ENCODE data around the gene PHF21A.
"Not testable (repeated sequence)": the region's sequence is repeated elsewhere in the genome, so short reads cannot be mapped to it uniquely, and the experiment has no call there.

Gene PHF21A

DNA sequence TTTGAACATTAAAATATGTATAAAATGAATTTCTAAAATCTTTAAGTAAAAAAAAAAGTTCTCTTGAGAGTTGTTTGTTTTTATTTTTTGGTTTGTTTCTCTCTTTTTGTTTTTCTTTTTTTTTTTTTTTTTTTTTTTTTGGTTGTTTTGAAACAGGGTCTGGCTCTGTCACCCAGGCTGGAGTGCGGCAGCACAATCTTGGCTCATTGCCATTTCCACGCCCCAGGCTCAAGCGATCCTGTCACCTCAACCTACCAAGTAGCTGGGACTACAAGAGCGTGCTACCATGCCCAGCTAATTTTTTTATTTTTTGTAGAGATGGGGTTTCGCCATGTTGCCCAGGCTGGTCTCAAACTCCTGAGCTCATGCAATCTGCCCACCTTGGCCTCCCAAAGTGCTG is 139.4 kb downstream of the PHF21A start:
- DNase-seq, result not testable (repeated sequence)

DNA sequence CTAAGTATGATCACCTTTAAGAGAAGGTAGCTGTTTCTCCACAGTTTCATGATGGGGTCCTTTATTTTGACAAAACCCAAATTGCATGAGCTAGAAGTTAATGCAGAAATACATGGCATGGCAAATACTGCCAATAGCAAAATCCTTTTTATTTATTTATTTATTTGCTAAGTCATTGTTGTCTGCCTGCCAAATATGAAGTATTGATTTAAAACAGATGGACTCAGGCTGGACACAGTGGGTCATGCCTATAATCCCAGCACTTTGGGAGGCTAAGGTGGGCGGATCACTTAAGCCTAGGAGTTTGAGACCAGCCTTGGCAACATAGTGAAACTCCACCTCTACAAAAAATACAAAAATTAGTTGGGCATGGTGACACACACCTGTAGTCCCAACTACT is 146.4 kb downstream of the PHF21A start:
- no peak for DNase-seq

DNA sequence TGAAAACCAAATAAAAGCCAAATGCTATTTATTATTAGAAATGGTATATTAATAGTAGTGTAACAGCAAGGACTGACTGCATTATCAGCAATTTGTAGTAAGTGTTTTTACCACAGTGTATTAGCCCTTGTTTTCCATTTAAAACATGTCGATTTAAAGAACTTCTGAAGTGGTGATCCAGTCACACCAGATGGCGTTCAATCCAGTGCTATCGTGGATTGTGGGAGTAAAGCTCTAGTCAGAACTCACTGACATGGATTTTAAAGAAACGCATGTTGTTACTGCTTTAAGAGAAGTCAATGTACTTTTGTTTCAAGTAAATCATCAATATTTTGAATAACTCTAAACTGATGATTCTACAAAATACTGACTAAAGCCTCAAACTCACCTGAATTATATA is 147.7 kb downstream of the PHF21A start:
- DNase-seq, result no peak

DNA sequence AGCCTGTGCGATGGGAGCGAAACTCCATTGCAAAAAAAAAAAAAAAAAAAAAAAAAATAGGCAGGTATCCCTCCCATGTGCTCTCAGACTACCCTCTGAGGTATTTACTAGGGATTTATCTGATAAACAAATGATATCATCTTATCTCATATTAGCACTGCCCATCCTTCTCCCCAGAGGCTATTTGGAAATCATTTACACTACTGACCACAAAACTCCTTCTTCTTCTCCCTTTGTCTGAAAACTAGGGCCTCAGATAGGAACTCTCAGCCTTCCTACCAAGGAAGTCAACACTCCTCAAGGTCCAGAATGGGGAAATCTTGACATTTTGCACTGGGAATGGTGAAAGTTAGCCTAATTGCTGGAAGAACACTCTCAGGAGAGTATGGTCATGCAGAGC is 152.4 kb downstream of the PHF21A start:
- no peak for DNase-seq

DNA sequence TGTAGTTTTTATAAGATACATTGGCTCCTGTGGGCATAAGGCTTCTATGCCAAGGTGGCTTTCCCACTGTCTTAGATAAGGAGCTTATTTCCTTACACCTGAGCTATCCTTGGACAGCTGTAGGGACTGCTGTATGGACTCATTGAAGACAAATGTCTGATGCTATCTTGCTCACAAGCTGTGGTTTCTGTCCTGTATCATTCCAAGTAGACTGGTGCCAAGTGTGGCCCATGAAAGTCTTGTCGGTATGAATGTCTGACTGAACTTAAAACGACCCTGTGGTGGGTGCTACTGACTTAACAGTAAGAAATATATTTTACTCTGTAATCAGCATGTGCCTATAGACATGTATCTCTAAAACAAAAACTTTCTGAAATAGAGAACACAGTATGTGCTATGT is 153.7 kb downstream of the PHF21A start:
- DNase-seq, result no peak

DNA sequence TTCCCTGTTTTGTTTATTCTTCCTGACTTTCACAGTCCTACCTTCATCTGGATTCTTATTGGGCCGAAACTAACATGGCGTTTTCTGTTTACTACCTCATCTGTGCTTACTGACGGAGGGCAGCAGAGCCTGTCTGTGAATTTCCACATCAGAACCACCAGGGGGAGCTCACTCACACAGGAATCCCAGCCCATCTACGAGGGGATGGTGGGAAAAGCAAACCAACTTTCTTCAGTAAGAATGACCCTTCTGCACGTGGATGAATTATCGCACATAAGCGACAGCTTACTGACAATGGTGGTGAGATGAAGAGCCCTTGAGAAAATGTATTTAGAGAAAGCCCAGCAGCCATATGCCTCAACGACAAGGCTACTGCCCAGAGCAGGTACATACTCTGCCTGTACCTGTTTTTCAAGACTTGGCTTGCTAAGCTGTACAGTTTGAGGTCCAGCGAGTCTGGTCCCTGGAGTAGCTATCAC is 156.3 kb downstream of the PHF21A start:
- DNase-seq, result peak; percentile 25 to 44

DNA sequence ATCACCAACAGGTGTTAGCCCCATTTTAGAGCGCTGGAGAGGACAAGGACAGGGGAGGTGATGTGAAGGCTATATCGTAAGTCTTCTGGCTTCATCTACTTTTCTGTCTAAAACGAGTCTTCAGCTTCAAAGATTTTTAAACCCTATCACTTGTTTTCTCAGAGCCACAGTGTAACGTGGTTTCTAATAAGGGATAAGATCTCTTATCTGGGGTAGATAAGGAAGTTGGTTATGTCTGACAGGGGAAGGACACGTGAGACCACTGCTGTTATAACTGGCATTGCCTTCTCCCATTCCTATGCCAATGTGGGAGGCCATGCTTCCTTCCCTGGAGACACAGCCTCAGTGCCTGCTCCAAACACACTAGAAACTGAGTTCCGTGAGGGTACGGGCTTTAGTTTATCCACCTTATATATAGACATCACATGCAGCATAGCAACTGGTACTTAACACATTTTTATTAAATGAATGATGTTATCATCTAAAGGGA is 159.5 kb downstream of the PHF21A start:
- DNase-seq, result no peak

DNA sequence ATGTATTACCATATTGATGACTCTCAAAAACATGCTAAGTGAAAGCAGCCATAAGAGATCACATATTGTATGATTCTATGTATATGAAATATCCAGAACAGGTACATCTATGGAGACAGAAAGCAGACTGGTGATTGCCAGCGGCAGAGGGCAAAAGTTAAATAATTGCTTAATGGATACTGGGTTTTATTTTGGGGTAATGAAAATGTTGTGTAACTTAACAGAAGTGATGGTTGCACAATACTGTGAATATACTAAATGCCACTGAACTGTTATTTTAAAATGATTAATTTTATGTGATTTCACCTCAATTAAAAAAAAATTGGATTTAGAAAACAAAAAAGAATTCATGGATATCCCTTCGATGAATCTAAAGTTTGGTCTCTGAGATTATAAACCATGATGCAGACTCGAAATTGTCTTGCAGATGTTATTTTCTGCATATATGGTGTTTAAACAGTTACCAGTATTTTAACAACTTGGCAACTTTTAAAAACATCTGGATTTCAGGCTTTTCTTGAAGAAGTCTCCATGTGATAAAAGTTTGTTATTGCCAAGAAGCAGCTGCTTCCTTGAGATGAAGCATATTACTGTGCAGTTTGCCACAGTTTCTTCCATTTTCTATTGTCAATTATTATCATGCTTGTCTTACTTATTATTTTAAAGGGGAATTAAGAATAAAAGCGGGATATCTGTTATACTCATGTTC is 160.7 kb downstream of the PHF21A start:
- peak; percentile 38 to 51 for DNase-seq

DNA sequence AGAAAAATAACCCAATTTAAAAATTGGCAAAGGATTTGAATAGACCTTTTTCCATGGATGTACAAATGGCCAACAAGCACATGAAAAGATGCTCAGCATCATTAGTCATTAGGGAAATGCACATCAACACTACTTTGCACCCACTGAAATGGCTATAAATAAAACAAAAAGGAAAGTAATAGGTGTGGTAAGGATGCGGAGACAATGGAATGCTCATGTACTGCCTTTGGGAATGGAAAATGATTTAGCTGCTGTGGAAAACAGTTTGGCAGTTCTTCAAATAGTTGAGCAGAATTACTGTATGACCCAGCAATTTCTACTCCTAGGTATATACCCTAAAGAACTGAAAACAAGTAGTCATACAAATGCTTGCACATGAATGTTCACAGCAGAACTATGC is 161.4 kb downstream of the PHF21A start:
- no peak for DNase-seq

DNA sequence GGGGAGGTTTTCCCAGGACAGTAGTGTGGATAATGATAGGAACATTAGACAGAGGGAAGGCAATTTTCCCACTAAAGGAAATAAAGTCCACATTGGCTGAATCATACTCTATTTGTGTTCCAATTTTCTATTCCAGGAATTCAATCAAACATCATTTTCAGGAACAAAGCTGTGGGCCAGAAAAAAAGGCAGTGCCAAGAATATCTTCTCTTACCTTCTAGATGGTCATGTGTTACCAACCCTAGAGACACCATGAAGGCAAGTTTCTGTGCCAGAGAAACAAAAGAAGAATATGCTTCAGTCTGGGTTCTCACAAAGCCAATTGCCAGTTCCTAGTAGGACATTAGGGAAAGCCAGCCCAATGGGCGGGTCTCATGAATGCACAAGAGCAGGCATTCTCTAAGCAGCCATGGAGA is 171.3 kb downstream of the PHF21A start:
- no peak for DNase-seq

DNA sequence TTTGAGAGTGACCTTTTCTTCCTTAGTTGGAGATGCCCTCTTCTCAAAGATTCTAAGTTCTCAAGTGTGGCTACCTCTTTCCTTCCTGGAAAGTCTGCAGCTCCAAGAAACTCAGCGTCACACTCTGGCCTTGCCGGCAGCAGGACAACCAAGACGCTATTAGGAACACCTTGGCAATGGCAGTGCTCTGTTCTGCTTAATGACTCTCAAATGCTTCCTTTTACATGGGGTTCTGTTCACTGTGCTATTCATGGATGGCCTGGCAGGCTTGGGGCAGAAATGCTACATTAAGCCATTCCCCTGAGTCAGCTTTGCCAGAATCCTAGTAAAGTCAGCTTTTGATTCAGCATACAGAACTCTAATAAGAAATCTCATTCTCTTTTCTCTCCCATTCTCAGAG is 172.9 kb downstream of the PHF21A start:
- DNase-seq, result no peak

DNA sequence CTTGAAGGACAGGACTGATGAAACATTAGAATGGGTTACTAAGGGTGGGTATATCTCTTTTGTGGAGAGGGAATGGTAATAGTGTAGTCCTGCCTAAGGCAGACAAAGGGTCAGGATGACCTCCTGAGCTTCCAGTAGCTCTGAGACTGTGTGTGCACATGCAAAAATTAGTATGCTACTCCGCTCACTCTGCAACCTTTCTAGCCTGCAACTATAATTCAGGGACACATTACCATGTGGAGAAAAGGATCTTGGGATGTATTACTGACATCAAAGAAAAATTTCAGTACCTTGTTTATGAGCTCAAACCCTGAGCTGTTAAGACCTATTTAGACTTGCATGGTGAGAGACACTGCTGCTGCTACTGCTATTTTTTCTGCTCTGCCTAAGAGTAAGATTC is 173.4 kb downstream of the PHF21A start:
- no peak for DNase-seq

DNA sequence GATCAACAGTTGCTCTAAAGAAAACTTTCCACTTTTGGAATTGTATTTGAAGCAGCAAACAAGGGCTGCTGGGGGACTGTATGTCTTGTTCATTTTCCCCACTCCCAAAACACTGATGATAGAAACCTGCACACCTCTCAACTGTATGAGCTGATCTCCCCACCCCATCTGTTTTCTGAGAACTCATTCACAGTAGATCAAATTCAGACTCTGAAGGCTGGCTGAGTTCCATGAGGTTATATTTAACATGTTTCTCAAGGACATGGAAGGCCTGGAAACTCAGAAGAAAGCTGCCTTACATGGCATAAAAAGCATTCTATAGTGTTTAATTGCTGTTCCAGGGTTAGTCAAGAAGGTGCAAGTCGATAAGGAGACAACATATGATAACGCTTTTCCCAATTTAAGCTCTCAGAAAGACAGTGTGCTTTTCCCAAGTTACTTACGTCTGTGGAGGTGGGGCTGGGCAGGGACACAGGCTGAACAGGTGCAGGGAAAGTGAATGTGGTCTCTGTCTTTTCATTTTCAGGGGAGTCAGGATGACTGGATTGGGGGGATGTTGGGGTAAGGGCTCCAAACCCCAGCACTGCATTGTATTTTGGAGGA is 175.8 kb downstream of the PHF21A start:
- DNase-seq, result no peak

DNA sequence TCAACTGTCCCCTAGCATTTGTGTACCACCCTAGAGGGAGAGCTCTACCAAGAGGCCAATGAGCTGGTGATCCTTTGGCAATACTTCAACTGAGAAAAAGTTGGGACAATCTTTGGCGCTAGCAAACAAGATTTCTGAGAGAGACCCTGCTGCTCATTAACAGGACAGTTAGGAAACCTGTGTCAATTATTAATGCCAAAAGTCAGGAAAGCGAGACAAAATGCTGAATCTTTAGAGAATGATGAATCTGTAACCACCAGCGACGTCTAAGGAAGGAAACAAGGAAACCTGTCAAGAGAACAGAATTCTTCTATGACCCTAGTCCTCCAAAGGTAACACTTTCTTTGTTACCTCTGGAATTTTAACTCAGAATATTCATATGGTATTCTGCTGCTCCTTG is 178.9 kb downstream of the PHF21A start:
- no peak for DNase-seq

DNA sequence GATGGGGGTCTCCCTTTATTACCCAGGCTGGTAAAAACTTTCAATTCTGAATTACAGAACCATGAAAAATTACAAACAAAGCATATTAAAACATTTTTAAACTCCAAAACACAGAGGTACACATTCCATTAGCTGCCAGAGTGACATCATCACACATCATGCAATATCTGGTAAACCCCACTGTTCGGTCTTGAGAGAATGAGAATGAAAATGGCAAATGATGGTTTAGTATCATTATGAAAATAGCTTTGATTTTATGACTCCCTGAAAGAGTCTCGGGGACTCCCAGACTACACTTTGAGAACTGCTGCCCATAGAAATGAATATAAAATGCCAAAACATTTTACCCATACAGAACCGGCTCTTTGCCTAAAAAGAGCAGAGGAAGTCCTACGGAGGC is 180.0 kb downstream of the PHF21A start:
- DNase-seq, result no peak

DNA sequence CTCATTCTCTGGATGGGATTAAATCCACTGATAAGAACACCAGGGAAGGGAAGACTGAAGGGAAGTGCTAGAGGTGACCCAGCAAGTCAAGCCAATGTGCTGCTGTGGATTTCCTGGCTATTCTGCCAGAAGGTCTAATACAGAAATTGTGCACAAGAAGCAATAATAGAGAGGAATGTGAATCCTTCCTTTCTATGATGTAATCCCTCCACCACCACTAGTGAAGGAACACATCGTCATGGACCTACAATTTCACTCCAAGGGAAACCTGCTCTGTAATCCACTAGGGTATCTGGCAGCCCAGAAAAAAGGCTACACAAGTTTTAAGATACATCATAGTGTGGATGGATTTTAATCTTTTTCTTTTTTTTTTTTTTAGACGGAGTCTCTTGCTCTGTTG is 181.4 kb downstream of the PHF21A start:
- no peak for DNase-seq

DNA sequence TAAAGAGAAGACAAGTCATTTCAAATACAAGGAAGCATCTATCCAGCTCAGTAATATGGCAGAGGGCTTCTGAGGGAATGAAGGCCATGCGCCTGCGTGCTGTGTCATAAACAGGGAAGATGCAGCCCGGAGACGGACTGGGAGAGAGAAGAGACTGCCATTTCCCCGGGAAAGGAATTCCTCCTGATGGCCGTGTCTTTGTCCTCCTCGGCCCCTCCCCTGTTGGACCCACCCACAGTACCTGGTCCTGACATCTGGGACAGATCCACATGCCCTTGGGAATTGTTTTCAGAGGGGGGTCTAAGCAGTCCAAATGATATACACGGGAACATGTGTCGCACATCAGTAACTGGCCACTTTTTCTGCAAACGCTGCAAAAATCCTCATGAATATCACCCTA is 183.3 kb downstream of the PHF21A start:
- DNase-seq, result no peak

DNA sequence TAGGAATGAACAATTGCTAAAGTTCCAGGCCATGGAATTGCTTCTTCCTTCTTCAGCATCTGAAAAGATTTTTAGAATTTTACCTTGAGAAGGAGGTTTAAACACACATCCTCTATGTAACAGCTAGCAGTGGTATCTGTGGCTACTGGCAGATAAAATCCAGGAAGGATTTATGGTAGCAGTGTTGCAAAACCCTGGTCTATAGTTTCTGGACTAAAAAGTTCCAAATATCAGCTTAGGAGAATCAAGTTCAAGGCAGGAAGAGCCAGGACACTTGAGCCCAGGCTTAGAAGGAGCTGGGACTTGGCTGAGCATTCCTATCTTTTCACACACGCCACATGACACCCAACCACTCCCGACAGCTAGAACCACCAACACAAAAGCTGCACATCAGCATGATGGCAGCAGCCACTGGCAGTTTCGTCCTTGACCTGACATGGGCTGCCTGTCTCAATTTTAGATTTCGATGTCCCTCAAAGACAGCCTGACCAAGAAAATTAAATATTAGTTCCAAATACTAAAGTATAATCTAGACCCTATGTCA is 184.7 kb downstream of the PHF21A start:
- no peak for DNase-seq

DNA sequence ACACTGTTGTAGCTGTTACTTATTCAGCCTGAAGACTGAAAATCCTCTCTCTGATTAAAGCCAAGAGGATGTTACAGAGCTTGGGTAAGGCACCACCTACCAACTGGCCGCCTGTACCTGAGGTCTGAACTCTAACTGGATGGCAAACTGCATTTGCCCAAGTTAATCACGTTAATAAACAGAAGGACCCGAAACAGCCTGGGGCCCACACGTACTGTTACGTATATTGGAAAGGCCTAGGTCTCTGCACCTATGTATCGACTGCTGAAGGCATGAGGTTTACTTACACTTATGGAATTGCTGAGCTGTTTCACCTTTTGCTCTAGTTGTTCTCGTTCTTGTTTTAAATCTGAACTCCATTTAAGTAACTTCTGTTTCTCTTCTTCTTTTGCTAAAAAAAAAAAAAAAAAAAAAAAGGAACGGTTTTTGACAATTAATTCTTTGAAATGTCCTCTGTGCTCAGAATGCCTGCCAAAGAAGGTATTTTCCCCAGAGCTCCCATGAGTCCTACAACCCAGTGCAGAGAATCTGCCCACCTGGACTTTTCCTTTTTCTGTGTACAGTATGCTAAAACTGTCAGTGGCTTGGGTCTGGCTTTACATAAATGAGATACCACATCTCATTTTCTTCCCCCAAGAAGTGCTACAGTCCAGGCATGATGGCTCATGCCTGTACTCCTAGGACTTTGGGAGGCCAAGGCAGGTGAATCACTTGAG is 185.7 kb downstream of the PHF21A start:
- DNase-seq, result no peak

DNA sequence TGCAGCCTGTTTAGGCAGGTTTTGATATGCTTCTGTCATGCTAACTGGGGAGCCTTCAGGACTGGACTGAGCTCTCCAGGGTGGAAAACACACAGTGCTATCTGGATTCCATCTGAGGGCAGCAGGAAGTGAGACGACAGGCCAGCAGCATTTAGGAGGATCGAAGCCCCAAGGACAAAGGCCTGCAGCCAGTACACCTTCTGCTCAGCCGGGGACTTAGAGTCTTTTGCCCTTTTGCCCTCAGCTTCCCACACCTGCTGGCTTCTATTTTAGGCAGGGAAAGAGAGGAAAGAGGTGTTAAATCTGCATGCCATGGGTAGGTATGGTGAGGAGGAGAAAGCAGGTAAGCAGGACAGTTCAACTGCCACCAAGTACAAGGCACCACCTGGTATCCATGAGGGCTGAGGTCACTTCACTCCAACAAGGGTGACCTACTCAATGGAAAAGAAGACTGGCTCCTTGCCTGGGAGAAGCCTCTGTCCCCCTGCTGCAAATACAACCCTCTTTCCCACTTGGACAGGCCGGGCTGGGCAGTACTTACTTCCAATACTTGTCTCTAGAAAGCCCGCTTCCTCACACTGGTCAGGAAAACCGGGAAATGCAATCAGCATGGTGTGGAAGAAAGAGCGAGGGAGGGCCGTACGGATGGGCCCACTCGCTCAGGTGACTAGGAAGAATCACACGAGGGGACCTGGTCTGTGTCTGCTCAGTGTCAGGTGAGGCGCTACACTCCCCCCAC is 186.5 kb downstream of the PHF21A start:
- no peak for DNase-seq

DNA sequence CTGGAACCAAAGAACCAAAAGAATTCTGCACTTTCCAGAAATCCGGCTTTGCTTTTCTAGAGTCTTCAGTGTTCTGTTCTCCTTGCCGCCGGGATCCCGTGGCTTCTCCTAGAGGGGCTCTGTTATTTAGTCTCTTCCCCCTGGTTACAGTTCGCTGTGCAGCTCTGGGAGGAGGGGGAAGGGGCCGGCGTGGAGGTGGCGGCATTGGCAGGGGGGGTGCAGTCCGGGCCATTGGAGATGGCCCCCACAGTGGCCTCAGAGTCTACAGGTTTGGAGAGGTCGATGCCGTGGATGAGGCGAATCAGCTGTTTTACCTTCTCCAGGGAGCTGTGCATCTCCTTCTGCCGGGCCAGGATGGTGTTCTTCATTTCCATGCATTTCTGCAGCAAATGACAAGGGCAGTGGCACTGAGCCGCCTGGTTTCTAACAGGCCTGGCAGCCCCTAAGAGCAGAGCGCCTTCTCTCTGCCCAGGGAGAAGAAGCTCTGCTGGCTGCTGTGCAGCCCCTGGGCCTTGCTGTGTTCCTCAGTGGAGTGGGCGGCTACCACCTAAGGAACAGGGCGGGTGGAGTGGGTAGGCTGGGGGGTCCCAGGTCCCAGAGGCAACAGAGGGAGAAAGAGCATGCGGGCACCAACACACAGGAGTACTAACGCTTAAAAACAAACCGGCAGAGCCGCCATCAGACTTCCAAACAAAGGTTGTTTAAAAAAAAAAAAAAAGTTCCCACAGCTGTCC is 187.2 kb downstream of the PHF21A start:
- no peak for DNase-seq

DNA sequence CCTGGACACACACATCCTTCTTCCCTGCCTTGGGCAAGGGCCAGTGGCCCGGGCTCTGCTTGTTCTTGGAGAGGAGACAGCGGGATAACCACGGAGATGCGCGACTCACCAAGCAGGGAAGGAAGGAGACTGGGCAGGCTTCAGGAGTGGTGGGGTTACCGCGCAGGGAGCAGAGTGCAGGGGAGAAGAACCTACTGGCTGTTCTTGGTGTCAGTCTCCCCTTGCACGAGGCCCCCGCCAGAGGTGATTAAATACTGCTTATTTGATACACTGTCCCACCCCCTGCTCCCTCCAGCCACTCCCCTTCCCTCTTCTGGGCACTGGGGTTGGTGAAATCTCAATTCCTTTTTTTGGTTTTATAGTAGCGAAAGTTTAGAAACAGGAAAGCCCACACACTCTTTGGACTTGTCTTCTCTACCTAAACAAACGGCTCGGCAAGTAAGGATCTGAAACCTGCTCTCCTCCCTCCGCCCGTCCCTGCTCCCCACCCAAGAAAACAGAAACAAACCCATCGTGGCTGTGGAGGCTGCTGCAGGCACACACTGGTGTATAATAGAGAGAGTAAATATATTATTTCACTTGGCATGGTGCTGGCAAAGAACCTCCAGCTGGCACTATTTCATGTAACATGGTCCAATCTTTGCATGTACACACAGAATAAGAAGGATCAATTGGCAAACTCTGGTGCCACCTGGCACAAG is 188.0 kb downstream of the PHF21A start:
- DNase-seq, result no peak

Data from AML-193 (cell line).